Loucy (cell line): ENCODE measurements around the gene NOX4.

Experiments used
- H2AFZ ChIP-seq: fragments of 200-600 bp; sonication (generic); 2 replicates; pipeline ENCODE4 v1.6.0; 2016; ENCODE audit warnings: antibody characterized with exemption, mild to moderate bottlenecking, low read length, moderate library complexity
- H3F3A ChIP-seq: fragments of 200-600 bp; 2 replicates; pipeline ENCODE4 v1.6.0; 2016; ENCODE audit warnings: antibody characterized with exemption, low read depth, mild to moderate bottlenecking
- H3K27me3 ChIP-seq: fragments of 200-600 bp; sonication (generic); 2 replicates; pipeline ENCODE4 v1.6.1; 2014; ENCODE audit warnings: low read length, mild to moderate bottlenecking; ENCODE audit not compliant: insufficient read depth, poor library complexity, severe bottlenecking
- H3K36me3 ChIP-seq: fragments of 200-600 bp; sonication (generic); 2 replicates; pipeline ENCODE4 v1.6.1; 2016; ENCODE audit warnings: low read length; ENCODE audit not compliant: insufficient read depth
- H3K4me1 ChIP-seq: fragments of 200-600 bp; sonication (generic); 2 replicates; pipeline ENCODE4 v1.5.1; 2014; ENCODE audit warnings: low read length, mild to moderate bottlenecking; ENCODE audit not compliant: insufficient read depth, poor library complexity, severe bottlenecking
- H3K4me2 ChIP-seq: fragments of 200-600 bp; sonication (generic); 2 replicates; pipeline ENCODE4 v1.6.0; 2014; ENCODE audit warnings: antibody characterized with exemption, low read length, low read depth, mild to moderate bottlenecking; ENCODE audit not compliant: poor library complexity, severe bottlenecking
- H3K4me3 ChIP-seq: fragments of 200-600 bp; sonication (generic); 2 replicates; pipeline ENCODE4 v1.5.1; 2014; ENCODE audit warnings: low read length, mild to moderate bottlenecking, mixed read lengths; ENCODE audit not compliant: poor library complexity, severe bottlenecking
- H3K79me2 ChIP-seq: fragments of 200-600 bp; sonication (generic); 2 replicates; pipeline ENCODE4 v1.6.1; 2014; ENCODE audit warnings: low read length; ENCODE audit not compliant: insufficient read depth
- H3K9ac ChIP-seq: fragments of 200-600 bp; sonication (generic); 2 replicates; pipeline ENCODE4 v1.6.0; 2014; ENCODE audit warnings: mild to moderate bottlenecking, low read depth, low read length, moderate library complexity; ENCODE audit not compliant: poor library complexity, severe bottlenecking
- H3K9me2 ChIP-seq: fragments of 200-600 bp; sonication (generic); replicated peaks from 2 replicates; pipeline ENCODE4 v1.6.1; 2016; ENCODE audit warnings: low read depth, low read length, mixed read lengths
- H3K9me3 ChIP-seq: fragments of 200-600 bp; sonication (generic); 2 replicates; pipeline ENCODE4 v1.6.1; 2014; ENCODE audit warnings: mild to moderate bottlenecking, antibody characterized with exemption, low read length, low read depth; ENCODE audit not compliant: insufficient read depth
- H4K20me1 ChIP-seq: fragments of 200-600 bp; sonication (generic); 2 replicates; pipeline ENCODE4 v1.6.0; 2014; ENCODE audit warnings: antibody characterized with exemption, low read length, mild to moderate bottlenecking; ENCODE audit not compliant: insufficient read depth, poor library complexity, severe bottlenecking
- EZH2phosphoT487 ChIP-seq: fragments of 200-600 bp; IDR thresholded peaks from 2 replicates; pipeline ENCODE4 v1.6.1; 2018; ENCODE audit warnings: antibody characterized with exemption, mild to moderate bottlenecking, moderate library complexity, borderline replicate concordance
- TF ChIP-seq, protein P1 (sequence below): fragments of 200-600 bp; sonication (generic); conservative IDR thresholded peaks from 2 replicates; pipeline ENCODE4 v1.5.1; 2014; ENCODE audit warnings: mild to moderate bottlenecking, antibody characterized with exemption, low read length

Gene NOX4

DNA sequence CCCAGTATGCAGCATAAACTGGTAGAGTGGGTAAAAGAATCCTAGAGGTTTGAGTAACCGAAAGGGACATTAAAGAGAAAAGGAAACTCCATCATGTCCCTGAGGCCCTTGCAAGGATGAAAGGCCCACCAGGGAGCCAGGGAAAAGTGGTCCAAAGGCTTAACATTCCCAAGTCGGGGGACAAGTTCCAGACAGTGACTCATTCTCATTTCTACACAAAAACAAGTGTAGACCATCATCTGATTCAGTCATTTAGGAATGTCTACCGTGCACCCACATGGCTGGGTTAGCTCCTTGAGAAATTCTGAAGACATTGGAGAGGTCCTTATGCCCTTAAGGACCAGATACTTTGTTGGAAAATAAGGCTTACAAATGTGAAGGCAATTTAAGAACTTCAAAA lies 4.8 kb upstream of the NOX4 start:
- Histone ChIP-seq H4K20me1 (no peaks in the 10 kb centered on the region), H2AFZ (no peak overlapping the region), H3K36me3 (no peaks in the 10 kb centered on the region), H3K4me2 (no peak overlapping the region), H3F3A (no peaks in the 10 kb centered on the region), H3K9me2 (no peaks in the 10 kb centered on the region), H3K9me3 (no peaks in the 10 kb centered on the region), H3K79me2 (no peaks in the 10 kb centered on the region), H3K4me1 (no peaks in the 10 kb centered on the region), H3K4me3 (no peak overlapping the region), H3K9ac (no peak overlapping the region), H3K27me3 (no peaks in the 10 kb centered on the region)
- TF ChIP-seq EZH2phosphoT487, result no peak
- TF ChIP-seq, protein P1, sequence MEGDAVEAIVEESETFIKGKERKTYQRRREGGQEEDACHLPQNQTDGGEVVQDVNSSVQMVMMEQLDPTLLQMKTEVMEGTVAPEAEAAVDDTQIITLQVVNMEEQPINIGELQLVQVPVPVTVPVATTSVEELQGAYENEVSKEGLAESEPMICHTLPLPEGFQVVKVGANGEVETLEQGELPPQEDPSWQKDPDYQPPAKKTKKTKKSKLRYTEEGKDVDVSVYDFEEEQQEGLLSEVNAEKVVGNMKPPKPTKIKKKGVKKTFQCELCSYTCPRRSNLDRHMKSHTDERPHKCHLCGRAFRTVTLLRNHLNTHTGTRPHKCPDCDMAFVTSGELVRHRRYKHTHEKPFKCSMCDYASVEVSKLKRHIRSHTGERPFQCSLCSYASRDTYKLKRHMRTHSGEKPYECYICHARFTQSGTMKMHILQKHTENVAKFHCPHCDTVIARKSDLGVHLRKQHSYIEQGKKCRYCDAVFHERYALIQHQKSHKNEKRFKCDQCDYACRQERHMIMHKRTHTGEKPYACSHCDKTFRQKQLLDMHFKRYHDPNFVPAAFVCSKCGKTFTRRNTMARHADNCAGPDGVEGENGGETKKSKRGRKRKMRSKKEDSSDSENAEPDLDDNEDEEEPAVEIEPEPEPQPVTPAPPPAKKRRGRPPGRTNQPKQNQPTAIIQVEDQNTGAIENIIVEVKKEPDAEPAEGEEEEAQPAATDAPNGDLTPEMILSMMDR, result no peak

DNA sequence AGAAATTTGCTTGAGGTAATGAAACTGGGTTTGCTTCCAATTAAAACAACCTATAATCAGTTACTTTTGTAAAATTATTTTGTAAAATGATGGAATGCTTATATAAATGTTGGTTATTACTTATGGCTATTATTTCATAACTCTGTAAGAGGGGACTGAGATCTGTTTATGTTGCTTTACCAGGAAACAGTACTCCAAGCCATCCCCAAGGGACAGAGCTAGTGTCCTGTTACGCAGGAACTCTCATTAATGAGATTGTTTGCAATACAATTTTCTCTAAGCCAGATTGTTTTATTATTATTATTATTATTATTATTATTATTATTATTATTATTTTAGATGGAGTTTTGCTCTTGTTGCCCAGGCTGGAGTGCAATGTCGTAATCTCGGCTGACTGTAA lies 2.3 kb upstream of the NOX4 start:
- no peaks in the 10 kb centered on the region for H3K9me3 ChIP-seq
- no peaks in the 10 kb centered on the region for H3K9me2 ChIP-seq
- no peaks in the 10 kb centered on the region for H3K27me3 ChIP-seq
- H3F3A ChIP-seq, result no peaks in the 10 kb centered on the region
- H2AFZ ChIP-seq, result no peak overlapping the region
- H3K9ac ChIP-seq, result no peak overlapping the region
- no peaks in the 10 kb centered on the region for H4K20me1 ChIP-seq
- TF ChIP-seq EZH2phosphoT487, result no peak
- TF ChIP-seq, protein P1, result no peak
- no peaks in the 10 kb centered on the region for H3K79me2 ChIP-seq
- H3K36me3 ChIP-seq, result no peaks in the 10 kb centered on the region
- no peaks in the 10 kb centered on the region for H3K4me1 ChIP-seq
- H3K4me2 ChIP-seq, result no peak overlapping the region
- H3K4me3 ChIP-seq, result no peak overlapping the region

DNA sequence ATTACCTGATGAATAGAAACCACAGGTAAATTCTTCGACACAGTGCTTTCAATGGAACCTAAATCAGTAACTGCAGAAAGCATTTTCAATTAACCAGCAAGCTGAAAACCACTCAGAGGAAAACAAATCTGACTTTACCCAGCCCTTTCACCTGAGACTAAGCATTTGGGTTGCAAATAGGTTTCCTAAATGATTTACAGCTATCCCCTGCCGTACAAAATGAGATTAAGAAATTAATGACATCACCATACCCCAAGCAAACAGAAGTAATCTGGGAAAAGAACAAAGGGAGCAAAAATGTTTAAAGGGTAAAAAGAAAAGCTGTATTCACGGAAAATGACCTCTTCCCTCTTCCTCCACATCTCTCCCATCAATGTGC lies 584 bp downstream of the NOX4 start:
- Histone ChIP-seq H3K27me3 (no peaks in the 10 kb centered on the region), H3K4me2 (no peak overlapping the region), H4K20me1 (no peaks in the 10 kb centered on the region), H3F3A (no peaks in the 10 kb centered on the region), H3K9me3 (no peaks in the 10 kb centered on the region), H2AFZ (no peak overlapping the region), H3K9me2 (no peaks in the 10 kb centered on the region), H3K4me3 (no peak overlapping the region), H3K9ac (no peak overlapping the region), H3K36me3 (no peaks in the 10 kb centered on the region), H3K79me2 (no peaks in the 10 kb centered on the region), H3K4me1 (no peaks in the 10 kb centered on the region)
- no peak for TF ChIP-seq EZH2phosphoT487
- TF ChIP-seq, protein P1, result no peak
